Vagina (tissue), 2 donors: ENCODE measurements around the gene MGST2.

Source experiments
- CTCF ChIP-seq, 3 experiments: fragments of 450-650 bp in 2 of 3; fragments of 200-600 bp in 1 of 3; sonication (generic) in 1 of 3; IDR thresholded peaks; one replicate each; pipeline ENCODE4 v1.5.1; 2017 to 2019; ENCODE audit warnings: antibody characterized with exemption in 3 of 3, mild to moderate bottlenecking in 2 of 3, moderate library complexity in 2 of 3
- POLR2A ChIP-seq, 2 donors: fragments of 450-650 bp; IDR thresholded peaks; one replicate each; pipeline ENCODE4 v1.6.1; 2017; ENCODE audit warnings: antibody characterized with exemption in 2 of 2, mild to moderate bottlenecking in 2 of 2, moderate library complexity in 2 of 2
- POLR2AphosphoS5 ChIP-seq, 2 donors: sonication (generic); formaldehyde crosslinking; IDR thresholded peaks; one replicate each; pipeline ENCODE4 v1.9.0; 2017; ENCODE audit warnings: antibody characterized with exemption in 2 of 2, mild to moderate bottlenecking in 2 of 2, low read depth in 1 of 2; ENCODE audit not compliant: insufficient read depth in 1 of 2

DNA sequence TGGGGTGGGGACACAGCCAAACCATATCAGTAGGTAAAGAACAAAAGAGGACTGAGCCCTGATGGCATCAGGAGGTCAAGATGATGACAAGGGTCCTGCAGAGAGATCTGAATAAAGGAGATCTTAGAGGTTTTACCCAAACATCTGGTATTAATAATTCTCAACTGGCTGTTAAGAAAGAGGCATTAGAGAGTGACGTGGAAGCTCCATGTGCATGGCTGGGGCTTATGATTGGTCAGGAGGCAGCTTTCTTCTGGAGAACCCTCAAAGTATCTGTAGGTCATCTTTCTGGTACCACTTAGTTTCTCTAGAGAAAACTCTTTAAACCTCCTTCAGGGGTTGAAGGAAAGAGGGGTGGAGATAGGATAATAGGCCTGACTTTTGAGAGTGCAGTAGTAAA lies 18.7 kb downstream of the MGST2 start:
- TF ChIP-seq CTCF (IDR thresholded peaks at IDR 0.05), result no peak
- TF ChIP-seq POLR2AphosphoS5 (IDR thresholded peaks at IDR 0.05; ENCODE audit: insufficient read depth in 1 of 2, low read depth in 1 of 2), result no peak
- TF ChIP-seq POLR2A (IDR thresholded peaks at IDR 0.05), result no peak
